Ovary (tissue), 9 donors: ENCODE data around the gene MYH9. TPM values are rescaled to one million over a fixed set of nuclear protein-coding genes. Genes with fewer than 3 reads are reported as not detected.
A peak's percentile ranks its signal among the peaks of the same experiment; 100 is the strongest.

Experiments
- DNase-seq, 5 donors: peaks; one replicate each; pipeline ENCODE4 v3.0.0-alpha.2; 2019 to 2020
- H3K27ac ChIP-seq, 2 donors: fragments of 200-600 bp; one replicate each; pipeline versions ENCODE4 v1.5.1 to v1.8.0; 2019 to 2022
- H3K27me3 ChIP-seq: fragments of 200-600 bp; one replicate; pipeline ENCODE4 v1.8.0; 2022
- H3K36me3 ChIP-seq: fragments of 200-600 bp; sonication (generic); one replicate; pipeline ENCODE4 v1.5.1; 2019
- H3K4me1 ChIP-seq: one replicate; pipeline ENCODE4 v1.8.1; 2013; ENCODE audit warnings: mild to moderate bottlenecking, moderate library complexity; ENCODE audit not compliant: insufficient read depth
- H3K4me3 ChIP-seq: fragments of 200-600 bp; sonication (generic); one replicate; pipeline ENCODE4 v1.5.1; 2017
- H3K9me3 ChIP-seq, 2 donors: fragments of 200-600 bp in 1 of 2; sonication (generic) in 1 of 2; one replicate each; pipeline versions ENCODE4 v1.5.1 to v1.8.1; 2013 to 2019; ENCODE audit warnings: mild to moderate bottlenecking in 1 of 2, moderate library complexity in 1 of 2
- CTCF ChIP-seq, 3 donors: fragments of 450-650 bp in 2 of 3; fragments of 200-600 bp in 1 of 3; IDR thresholded peaks; one replicate each; pipeline versions ENCODE4 v1.5.1 to v1.8.0; 2016 to 2022; ENCODE audit warnings: antibody characterized with exemption in 3 of 3, mild to moderate bottlenecking in 1 of 3
- EP300 ChIP-seq: sonication (generic); formaldehyde crosslinking; IDR thresholded peaks from one replicate; pipeline ENCODE4 v1.6.1; 2017; ENCODE audit warnings: antibody characterized with exemption
- POLR2A ChIP-seq: fragments of 450-650 bp; IDR thresholded peaks from one replicate; pipeline ENCODE4 v1.6.1; 2017; ENCODE audit warnings: antibody characterized with exemption, mild to moderate bottlenecking, moderate library complexity
- WGBS, 3 donors: extraction: QIAGEN DNeasy Blood & Tissue Kit in 1 of 3; methylation state at CpG; one replicate each; pipeline versions ENCODE4 v1.1.5 to v1.1.7; 2013 to 2017; 5-methylcytosine and 5-hydroxymethylcytosine counted together
- intact Hi-C, 4 donors: fragments of 100-400 bp; cut with DNase I; formaldehyde crosslinking; loops; one replicate each; pipeline versions ENCODE4 v1.11.0 to v1.15.1; 2022 to 2023
- polyA plus RNA-seq, 2 donors: library from polyadenylated mRNA; stranded (reverse); fragments of 200-250 nt in 1 of 2; fragments of 350-450 nt in 1 of 2; fragmentation: Illumina TruSeq in 1 of 2; extraction: RNeasy Lipid Tissue Mini Kit (QIAGEN cat#74804) in 1 of 2; gene quantifications; one replicate each; pipeline ENCODE4 v1.2.3, GENCODE V29; 2013 to 2014
- total RNA-seq, 7 donors: library from RNA; depleted of rRNA in 2 of 7; stranded (reverse); fragments of >200 nt in 2 of 7; fragmentation: NEBNext Ultra II Directional in 3 of 7; extraction: Animal tissue kit (Norgen Biotek cat#: 25700) in 3 of 7; gene quantifications; one replicate each; pipeline versions ENCODE4 v1.1.0 to v1.2.4, GENCODE V29; 2016 to 2023
- donor health status: DM: no; HTN: no; CAD: no; lungs with moderate emphysema.
- donor health status: DM: no; HTN: no; CAD: no.
- donor health status: Bipolar disorder and iron deficiency.
- donor health status: DM: yes; HTN: yes; CAD: no.
- donor health status: DM: no; HTN: no; CAD: no.
- donor health status: DM: yes; HTN: yes; CAD: no.

MYH9 gene
- total and polyA plus RNA-seq, 9 donors = 128 to 530 (median 348) TPM

- Histone ChIP-seq H3K4me1 (peaks cover 7% of the 10 kb centered on the region), H3K27me3 (no peaks in the 10 kb centered on the region), H3K9me3 (no peaks in the 10 kb centered on the region), H3K27ac (no peak overlapping the region), H3K36me3 (no peaks in the 10 kb centered on the region), H3K4me3 (no peak overlapping the region)
- TF ChIP-seq CTCF (IDR thresholded peaks at IDR 0.05) (no peak), EP300 (no peak), POLR2A (no peak)
- no peak for DNase-seq
- intact Hi-C loops = no loop called here
- WGBS, 3 donors = 77 to 91% (median 82%) methylated on average over 10 of the region's 10 CpGs
These were observed 46.1 kb downstream of the MYH9 start for GRCh38 chr22:36341640-36342041.

GRCh38 chr22:36340621-36341020 lies 47.1 kb downstream of the MYH9 start:
- no peaks in the 10 kb centered on the region for H3K27me3 ChIP-seq
- no peak overlapping the region for H3K27ac ChIP-seq
- H3K4me3 ChIP-seq = no peak overlapping the region
- H3K9me3 ChIP-seq = no peaks in the 10 kb centered on the region
- no peaks in the 10 kb centered on the region for H3K36me3 ChIP-seq
- no peak for DNase-seq
- intact Hi-C loops = no loop called here
- WGBS, 3 donors = 63 to 66% (median 66%) methylated on average over 9 of the region's 9 CpGs
- peaks cover 8% of the 10 kb centered on the region for H3K4me1 ChIP-seq
- TF ChIP-seq EP300 = no peak
- TF ChIP-seq POLR2A = no peak
- TF ChIP-seq CTCF (IDR thresholded peaks at IDR 0.05) = no peak

GRCh38 chr22:36339171-36340065 lies 48.3 kb downstream of the MYH9 start:
- 61 to 71% (median 61%) methylated on average over 6 of the region's 6 CpGs for WGBS, 3 donors
- Histone ChIP-seq H3K4me3 (no peak overlapping the region), H3K36me3 (no peaks in the 10 kb centered on the region), H3K27me3 (no peaks in the 10 kb centered on the region), H3K4me1 (peaks cover 14% of the 10 kb centered on the region), H3K27ac (no peak overlapping the region), H3K9me3 (no peaks in the 10 kb centered on the region)
- TF ChIP-seq POLR2A = no peak
- TF ChIP-seq CTCF (IDR thresholded peaks at IDR 0.05) = no peak
- TF ChIP-seq EP300 = no peak
- intact Hi-C loops = no loop called here
- no peak for DNase-seq

- H3K36me3 ChIP-seq = no peaks in the 10 kb centered on the region
- peak overlapping the region in 1 of 2 donors; percentile 38 for H3K27ac ChIP-seq
- H3K9me3 ChIP-seq = no peaks in the 10 kb centered on the region
- peaks cover 8% of the 10 kb centered on the region for H3K4me1 ChIP-seq
- 57 to 64% (median 57%) methylated on average over 8 of the region's 8 CpGs for WGBS, 3 donors
- H3K4me3 ChIP-seq = no peak overlapping the region
- no peaks in the 10 kb centered on the region for H3K27me3 ChIP-seq
- no peak for TF ChIP-seq CTCF (IDR thresholded peaks at IDR 0.05)
- TF ChIP-seq POLR2A = no peak
- TF ChIP-seq EP300 = no peak
- DNase-seq = no peak
- intact Hi-C loops = no loop called here
These were observed 50.2 kb downstream of the MYH9 start for GRCh38 chr22:36337365-36338130.
